ENCODE results near the gene COL4A2.

Gene COL4A2
- long read RNA-seq, donor 1, full-length matches to known transcripts = 91 of 135 reads
- long read RNA-seq, donor 1, partial matches to known transcripts = 44 of 135 reads
- long read RNA-seq, donor 1, other reads (novel, unspliced or antisense) = 0 of 135 reads
- long read RNA-seq, donor 2, full-length matches to known transcripts = 75 of 117 reads
- long read RNA-seq, donor 2, partial matches to known transcripts = 42 of 117 reads
- long read RNA-seq, donor 2, other reads (novel, unspliced or antisense) = 0 of 117 reads
- long read RNA-seq, donor 3, full-length matches to known transcripts = 93 of 144 reads
- long read RNA-seq, donor 3, partial matches to known transcripts = 51 of 144 reads
- long read RNA-seq, donor 3, other reads (novel, unspliced or antisense) = 0 of 144 reads
- long read RNA-seq, donor 4, full-length matches to known transcripts = 185 of 315 reads
- long read RNA-seq, donor 4, partial matches to known transcripts = 130 of 315 reads
- long read RNA-seq, donor 4, other reads (novel, unspliced or antisense) = 0 of 315 reads
- long read RNA-seq, donor 5, full-length matches to known transcripts = 117 of 332 reads
- long read RNA-seq, donor 5, partial matches to known transcripts = 198 of 332 reads
- long read RNA-seq, donor 5, other reads (novel, unspliced or antisense) = 17 of 332 reads
- long read RNA-seq, donor 6, full-length matches to known transcripts = 196 of 455 reads
- long read RNA-seq, donor 6, partial matches to known transcripts = 259 of 455 reads
- long read RNA-seq, donor 6, other reads (novel, unspliced or antisense) = 0 of 455 reads
- long read RNA-seq, donor 7, full-length matches to known transcripts = 289 of 685 reads
- long read RNA-seq, donor 7, partial matches to known transcripts = 396 of 685 reads
- long read RNA-seq, donor 7, other reads (novel, unspliced or antisense) = 0 of 685 reads
- long read RNA-seq, donor 8, full-length matches to known transcripts = 128 of 203 reads
- long read RNA-seq, donor 8, partial matches to known transcripts = 75 of 203 reads
- long read RNA-seq, donor 8, other reads (novel, unspliced or antisense) = 0 of 203 reads

DNA sequence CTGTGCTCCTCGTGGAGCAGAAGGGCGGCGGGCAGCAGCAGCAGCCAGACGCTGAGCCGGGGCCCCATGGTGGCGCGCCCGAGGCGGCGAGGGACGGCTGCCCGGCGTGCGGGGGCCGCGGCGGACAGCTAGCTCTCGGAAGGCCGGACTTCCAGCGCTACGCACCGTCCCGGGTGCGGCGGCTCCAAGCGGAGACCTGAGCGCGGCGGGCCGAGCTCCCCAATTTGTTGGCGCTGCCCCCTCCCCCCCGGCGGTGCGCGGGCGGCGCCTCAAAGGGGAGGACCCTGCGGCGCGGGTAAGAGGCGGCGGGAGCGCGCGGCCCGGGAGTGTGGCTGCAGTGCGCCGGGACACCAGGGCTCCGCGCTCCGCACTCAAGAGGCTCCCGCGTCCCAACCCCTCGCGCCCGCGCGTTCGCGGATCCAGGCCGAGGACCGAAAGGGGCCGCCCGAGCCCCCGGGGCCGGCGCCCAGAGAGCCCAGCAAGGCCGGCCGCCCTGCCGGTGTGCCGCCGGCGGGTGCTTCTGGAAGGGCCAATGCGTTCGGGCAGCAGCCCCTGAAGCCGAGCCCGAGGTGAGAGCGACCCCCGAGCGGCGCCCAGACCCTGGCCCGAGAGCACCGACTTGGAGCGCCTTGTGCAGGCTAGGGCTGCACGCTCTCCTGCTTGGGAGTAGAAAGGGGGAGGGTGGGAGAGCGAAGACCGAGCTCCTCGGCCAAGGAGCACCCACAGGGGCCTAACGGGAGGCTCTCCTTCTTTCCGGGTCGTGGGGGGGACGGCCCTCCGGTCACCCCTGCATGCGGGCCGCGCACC, at the start of gene COL4A2, which contains the start of gene COL4A1:
Gene COL4A2 (plus strand): TSS at position 325 of the 807 bp plus-strand sequence. CDS start 620 bp downstream, outside the sequence.
Gene COL4A1 (minus strand): TSS at position 198 of the 807 bp plus-strand sequence. CDS start 130 bp downstream, at position 68.
- peak; percentile 95 for DNase-seq

DNA sequence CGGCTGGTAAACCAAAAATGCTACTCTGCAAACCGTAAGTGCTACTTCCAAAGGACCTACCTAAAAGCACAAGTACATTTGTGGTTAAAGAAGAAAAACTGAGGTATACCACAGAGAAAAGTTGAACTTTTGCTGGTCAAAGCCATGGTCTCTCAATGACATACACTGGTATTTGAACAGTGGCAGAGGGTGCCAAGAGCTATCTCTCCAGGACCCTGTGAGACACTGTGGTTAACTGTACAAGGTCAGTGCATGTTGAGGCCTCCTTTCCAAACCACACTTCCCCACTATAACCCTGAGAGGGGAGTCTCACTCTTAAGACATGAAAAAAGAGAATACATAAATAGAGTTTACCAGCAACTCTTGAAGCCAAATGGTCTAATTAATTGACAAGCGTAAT, 49.7 kb upstream of the COL4A2 start:
- DNase-seq = no peak

DNA sequence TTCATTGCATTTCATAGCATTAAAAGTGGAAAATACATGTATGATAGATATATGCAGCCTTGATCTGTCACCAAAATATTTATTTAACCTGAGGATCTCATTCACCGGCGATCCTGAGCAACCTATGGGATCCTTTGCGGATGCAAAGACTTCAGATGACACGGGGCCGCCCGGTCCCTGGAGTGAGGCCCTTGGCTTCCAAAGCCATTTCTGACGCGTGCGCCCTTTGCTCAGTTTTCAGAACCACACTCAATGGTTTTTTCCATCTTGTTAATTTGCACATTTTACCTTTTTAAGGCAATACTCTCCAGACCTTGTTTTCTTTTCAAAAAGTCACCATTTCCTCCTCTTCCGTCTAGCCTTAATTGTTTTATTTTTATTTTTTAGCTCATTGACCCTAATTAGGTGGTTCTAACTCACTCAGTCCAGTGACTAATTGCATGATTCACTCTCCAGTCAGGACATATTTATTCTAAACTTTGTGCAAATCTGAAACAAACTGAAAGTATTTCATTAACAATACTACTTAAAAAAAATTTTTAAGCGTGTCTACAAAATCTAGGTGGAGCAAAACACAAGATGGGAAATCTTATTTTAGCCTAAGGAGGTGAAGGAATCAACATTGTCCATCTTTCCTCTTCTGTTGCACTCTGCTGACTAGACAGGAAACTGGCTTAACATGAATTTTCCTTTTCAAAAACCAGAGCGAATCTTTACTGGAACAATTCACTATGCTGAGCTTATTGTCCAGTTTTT, 48.0 kb upstream of the COL4A2 start:
- DNase-seq = no peak

DNA sequence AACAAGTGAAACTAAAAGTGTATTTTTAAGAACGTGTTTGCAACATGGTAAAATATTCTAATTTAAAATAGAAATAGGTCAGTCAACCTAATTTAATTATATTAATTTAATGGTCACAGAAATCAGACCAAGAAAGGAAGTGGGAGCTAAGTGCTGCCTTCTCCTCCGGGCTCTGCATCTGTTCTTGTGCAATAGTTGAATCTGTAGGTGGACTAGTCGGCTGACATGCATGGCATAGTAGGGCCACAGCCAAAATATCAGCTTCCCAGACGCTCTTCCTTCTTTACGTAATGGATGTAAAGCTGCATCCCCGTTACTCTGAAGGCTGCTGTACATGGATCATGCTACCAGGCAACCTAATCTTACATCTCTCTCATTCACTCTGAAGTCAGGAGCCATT, 47.4 kb upstream of the COL4A2 start:
- no peak for DNase-seq

DNA sequence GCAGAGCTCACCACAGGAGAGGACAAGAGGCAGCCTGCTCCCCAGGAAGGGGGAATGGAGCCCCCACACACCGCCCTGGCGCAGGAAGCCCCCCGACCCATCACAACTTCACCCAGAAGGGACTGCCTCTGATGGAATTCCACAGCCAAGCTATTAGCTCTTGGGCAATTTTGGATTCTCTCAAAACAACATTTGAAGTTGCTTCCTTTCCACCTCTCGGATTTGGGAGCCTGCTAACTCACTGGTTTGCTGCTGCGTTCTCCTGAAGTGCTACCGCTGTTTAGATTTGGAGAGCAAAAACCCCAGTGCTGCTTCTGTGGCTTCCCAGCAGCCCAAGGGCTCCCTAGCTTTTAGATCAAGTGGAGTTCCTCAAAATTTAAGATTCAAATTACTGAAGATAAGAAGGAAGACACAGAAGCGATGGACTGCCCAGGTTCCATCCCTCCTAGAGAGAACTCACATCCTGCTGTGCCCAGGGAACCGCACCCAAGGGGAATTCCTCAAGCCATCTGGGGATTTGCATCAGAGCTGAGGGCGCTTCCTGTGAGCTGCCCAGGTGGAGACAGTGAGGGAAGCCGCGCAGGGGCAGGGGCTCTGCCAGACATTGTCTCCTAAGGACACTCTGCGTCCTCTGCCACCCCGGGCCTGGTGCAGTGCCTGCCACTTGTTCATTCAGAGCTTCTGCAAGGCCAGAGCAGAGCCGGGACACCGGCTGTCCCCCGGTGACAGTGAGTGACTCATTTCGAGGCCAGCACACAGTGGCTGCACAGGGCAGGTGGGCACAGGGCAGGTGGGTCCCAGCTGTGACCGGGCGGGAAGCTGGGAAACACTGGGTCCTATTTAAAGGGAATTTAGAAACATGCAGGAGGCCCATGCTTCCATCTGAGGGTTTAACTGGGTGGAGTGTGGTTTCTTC, 45.7 kb upstream of the COL4A2 start:
- DNase-seq = no peak

DNA sequence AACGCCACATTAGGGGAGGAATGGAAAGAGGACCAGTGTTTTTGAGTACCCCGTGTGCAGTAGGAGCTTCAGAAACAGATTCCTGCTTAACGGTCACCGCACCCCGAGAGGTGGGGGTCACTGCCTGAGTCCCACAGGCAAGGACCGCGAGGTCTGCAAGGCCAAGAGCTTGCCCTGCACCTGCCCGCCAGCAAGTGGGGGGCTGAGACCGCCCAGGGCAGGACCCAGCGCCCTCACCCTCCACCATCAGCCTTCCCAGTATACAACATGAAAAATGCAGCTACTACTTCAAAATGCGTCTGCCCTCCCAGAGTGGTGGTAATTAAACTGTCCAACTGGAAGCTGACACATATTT, 45.0 kb upstream of the COL4A2 start:
- DNase-seq = peak; percentile 41

DNA sequence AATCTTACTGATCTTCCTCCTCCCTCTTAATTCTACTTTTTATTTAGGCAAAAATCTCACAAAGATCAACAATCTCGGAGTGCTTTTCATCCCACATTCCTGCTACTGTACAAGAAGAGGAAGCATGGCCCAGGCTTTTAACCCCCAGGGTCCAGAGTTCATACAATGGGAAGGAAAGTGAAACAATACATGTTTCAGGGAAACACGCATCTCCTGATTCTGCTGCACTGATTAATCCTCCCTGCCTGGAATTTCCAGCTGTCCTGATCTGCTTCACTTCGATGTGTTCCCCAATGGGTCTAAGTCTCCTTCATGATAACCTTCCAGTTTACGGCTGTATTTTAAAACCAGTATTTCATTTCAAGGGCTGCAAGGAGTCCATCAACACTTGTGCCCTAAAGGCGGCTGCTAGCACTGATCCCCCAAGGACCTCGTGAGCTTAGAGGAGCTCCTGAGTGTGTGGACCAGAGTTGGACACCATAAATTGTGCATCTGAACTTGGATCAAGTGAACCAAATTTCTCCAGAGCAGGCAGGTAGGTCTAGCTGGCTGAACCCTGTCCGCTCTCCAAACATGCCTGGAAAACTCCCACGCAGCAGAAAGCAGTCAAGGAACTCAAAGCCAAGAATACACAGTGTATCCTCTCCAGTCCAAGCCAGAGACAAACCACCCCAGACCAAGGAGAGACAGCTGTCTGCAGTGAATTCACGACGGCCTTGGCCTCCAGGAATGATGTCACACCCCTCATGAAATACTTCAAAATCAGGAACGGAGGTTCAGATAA, 44.4 kb upstream of the COL4A2 start:
- peak; percentile 42 for DNase-seq

DNA sequence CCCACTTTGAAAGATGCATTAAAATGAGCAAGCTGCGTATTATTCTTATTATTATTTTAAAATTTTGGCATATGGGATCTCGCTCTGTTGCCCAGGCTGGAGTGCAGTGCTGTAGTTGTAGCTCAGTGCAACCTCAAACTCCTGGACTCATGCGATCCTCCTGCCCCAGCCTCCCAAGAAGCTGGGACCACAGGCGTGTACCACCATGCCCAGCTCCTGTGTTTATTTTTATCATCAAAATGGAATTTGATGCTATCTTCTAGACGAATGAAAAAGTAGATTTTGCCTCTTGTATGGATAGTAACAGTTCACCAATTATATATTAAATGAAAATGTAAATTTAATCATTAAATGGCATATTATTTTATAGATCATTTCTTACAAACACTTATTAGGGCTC, 43.7 kb upstream of the COL4A2 start:
- no peak for DNase-seq

DNA sequence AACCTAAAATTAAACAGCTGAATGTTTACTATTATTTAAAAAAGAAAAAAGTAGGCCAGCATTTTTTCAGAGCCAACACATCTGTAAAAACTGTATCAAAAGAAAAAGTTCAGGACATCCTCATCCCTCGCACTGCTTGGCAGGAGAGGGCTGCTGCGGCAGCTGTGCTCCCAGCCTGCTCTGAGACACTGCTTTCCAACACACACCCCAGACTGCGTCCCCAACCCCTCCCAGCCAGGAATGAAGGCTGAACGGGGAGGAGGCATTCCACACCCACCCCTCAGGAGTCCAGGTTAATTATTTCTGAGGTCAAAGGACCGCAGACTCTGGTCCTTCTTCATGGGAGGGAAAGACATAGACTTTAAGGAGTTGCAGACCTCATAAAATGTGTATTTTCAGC, 43.2 kb upstream of the COL4A2 start:
- DNase-seq = no peak

DNA sequence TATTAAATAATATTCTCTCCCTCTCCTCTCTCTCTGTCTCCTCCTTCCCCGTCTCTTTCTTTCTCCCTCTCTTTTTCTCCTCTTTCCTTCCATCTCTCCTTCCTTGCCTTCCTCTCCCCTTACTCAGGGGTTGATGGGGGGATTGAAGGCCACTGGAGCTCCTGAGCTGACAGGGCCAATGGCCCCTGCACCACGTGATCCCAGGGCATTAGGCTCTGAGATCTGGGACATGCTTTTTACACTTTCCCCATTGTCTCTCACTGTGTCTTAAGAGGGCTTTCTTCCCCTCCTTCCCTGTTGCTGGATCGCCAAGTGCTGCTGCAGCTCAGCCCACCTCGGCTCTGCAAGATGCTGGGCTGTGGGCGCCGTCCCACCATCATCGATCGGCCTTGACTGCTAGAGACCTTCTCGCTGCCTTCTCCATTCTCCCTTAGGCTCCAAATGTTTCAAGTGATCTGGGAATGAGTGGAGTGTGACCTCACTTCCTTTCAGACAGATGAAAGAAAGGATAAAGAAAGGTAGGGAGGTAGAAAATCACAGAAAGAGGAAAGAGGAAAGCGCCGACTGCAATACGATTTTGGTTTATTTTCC, 42.3 kb upstream of the COL4A2 start:
- no peak for DNase-seq

DNA sequence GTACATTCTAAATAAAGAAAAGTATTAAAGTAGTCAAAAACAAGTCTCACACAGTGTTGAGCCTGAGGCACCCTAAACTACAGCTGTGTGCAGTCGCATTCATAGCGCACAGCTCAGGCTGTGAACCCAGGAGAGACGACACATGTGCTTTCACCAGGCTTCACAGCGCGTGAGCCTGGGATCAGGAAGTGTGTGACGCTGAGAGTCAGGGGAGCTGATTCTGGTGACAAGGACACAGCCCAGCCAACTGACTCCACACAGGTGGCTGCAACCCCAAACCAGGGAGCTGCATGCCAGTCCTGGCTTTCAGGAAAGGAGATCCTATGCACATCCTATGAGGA, 41.8 kb upstream of the COL4A2 start:
- no peak for DNase-seq

DNA sequence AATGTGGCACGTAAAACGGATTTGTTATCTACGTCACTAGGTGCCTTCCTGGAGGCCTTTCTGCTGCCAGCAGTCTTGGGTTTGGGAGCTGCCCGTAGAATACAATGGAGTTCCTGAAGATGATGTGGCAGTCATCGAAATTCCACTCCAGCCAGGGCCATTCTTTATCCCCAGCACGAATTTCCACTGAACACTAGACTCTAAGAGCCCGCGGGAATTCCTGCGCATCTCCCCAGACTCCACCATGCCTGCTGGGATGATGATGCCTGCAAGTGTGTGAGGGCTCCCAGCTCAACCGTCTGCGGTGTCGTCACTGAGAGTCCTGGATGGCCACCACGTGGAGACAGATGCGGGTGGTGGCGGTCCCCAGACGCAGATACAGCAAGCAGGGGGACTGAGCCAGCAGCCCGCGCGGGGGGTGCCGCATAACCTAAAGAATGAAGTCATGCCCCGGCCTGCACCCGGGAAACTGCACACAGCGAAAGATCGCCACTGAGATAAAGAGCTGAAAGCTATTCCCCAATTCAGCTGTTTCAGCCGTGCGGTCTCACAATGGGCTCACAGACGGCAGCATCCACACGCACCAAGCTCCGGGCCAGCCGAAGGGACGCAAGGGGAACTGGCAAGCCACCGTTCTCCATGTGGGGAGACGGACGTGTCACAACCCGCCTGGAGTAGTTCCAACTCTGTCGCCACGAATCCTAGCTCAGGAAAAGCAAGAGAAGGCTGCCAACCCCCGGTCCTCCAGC, 41.2 kb upstream of the COL4A2 start:
- no peak for DNase-seq

DNA sequence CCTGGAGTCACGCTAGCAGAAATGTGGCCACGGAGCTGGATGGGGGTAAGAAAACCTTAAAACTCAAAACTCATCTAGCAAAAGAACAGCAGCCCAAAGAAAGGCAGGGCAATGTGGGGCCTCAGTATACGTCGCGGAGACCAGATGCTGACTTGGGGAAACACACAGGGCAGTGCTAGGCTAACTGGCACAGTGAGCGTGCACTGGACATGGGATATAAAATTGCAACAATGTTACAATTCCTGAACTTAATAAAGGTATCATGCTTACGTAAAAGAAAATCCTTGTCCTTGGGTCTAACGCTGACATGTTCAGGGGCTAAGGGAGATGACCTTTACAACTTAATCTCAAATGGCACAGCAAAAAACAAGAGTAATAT, 40.7 kb upstream of the COL4A2 start:
- DNase-seq = no peak

DNA sequence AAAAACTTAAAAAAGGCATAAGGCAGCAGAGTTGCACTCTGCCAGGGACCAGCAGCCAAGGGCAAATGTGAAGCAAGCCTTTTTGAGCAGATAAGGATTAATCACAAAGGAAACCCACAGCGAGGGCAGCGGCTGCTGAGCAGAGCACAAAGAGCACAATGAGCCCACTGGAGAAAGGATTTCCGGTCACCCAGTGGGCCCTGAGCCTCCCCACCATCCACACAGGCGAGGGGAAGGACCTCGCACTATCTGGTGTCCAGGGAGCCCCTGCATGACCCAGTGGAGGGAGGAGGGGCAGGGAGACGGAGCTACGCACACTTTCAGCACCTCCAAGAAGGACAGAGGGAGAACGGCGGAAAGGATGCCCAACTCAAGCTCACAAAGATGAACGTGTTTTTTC, 40.1 kb upstream of the COL4A2 start:
- no peak for DNase-seq

DNA sequence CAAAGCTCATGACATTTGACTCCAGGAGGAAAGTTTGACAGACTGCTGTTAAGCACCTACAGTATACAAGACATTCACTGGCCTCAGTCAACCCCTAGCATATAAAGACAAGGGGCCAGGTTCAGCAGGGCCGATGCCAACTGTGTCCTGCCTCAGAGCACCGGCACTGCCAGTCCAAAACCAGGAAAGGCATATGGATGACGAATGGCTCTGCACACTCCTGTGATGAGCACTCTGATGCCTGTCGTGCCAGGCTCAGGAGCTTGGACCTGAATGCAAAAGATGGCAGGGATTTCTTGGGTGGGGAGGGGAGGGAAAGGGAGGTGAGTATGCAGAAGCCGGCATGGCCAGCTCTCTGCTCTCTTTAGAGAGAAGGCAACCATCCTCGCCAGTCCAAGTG, 39.0 kb upstream of the COL4A2 start:
- DNase-seq = no peak

DNA sequence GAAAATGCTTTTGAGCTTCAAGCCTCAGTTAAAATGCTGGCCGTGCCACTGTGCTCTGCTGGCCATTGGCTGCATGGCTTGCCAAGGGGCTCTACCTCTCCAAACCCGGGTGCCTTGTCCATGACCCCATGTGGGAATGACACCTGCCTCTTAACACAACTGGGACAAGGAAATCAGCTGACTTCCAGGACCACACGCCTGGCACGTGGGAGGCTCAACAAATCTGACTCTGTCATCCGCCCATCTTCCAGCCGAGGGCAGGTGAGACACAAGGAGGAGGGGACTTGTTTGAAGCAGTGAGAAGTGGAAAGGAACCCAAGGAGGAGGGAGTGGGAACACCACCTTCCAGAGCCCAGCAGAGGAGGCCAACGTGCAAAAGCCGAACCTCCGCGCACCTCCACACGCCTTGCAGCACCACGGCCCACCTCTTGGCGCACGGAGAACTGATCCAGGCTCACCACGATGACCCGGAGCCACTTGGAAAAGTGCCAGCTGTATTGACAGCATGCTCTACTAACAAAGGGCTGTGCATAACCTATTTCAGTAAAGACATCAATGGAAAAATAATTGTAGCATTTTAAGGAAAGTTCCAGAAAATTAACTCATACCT, 38.4 kb upstream of the COL4A2 start:
- DNase-seq = no peak

DNA sequence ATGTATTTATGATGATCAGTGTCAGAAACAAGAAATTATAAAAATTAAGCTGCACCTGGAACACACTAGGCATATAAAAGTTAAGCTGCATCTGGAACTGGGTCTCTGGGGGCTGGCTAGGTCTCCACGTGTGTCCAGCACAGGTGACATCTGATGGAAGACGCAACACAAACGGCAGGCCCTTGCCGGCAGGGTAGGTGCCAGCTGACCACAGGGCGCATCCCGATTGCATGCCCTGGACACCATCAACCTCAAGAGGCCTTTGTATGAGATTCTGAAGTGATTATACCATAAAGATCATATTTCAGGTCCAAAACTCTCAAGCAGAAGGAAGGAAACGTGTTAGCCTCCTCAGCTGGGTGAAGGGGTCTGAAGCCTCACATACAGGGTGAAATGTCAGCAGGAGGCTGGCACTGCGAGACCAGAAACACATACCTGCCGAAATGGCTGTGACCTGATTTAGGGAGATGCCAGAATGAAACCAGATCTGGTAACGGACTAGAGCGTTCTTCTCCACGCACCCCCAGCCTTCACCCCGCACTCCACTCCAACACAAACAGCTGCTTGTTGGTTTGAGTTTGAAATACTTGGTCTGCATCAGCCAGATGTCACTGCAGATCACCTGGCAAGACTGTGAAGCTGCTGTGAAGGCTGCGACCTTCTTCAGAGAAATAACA, 37.4 kb upstream of the COL4A2 start:
- no peak for DNase-seq

Measured in right kidney (tissue), 9 donors.